Stimulated activated CD4-positive, alpha-beta T cell treated with anti-CD3 and anti-CD28 coated beads, TNF-alpha, amount 100 ng/mL, for 1 hour (primary cell): ENCODE measurements around the gene UBA5.
"Not testable (repeated sequence)": the region's sequence is repeated elsewhere in the genome, so short reads cannot be mapped to it uniquely, and the experiment has no call there.

Source experiments
- DNase-seq, 3 donors: peaks; one replicate each; pipeline ENCODE4 v3.0.0-alpha.2; 2020; ENCODE audit warnings: low read depth in 3 of 3, low spot score in 1 of 3

Gene UBA5

GRCh38 chr3:132660052-132660810 is at the start of gene UBA5:
TSS of gene UBA5 (plus strand) at chr3:132660329. CDS start at chr3:132660538, 209 bp downstream.
- DNase-seq, result peak; percentile 16 to 58 (median 31)

GRCh38 chr3:132615301-132615700 is 44.8 kb upstream of the UBA5 start:
- not testable (repeated sequence) for DNase-seq

GRCh38 chr3:132615881-132616280 is 44.2 kb upstream of the UBA5 start:
- DNase-seq, result no peak

- no peak for DNase-seq
Observed at GRCh38 chr3:132616780-132617179, 43.3 kb upstream of the UBA5 start.

- no peak for DNase-seq
Observed at GRCh38 chr3:132622148-132622547, 38.0 kb upstream of the UBA5 start.

GRCh38 chr3:132622761-132623160 is 37.4 kb upstream of the UBA5 start:
- DNase-seq, result no peak

GRCh38 chr3:132623646-132624045 is 36.5 kb upstream of the UBA5 start:
- DNase-seq, result no peak

- DNase-seq, result no peak
Observed at GRCh38 chr3:132624790-132625189, 35.3 kb upstream of the UBA5 start.

GRCh38 chr3:132625613-132626012 is 34.5 kb upstream of the UBA5 start:
- no peak for DNase-seq

- no peak for DNase-seq
Observed at GRCh38 chr3:132626955-132627354, 33.2 kb upstream of the UBA5 start.

GRCh38 chr3:132628157-132628556 is 32.0 kb upstream of the UBA5 start:
- no peak for DNase-seq

GRCh38 chr3:132629928-132630327 is 30.2 kb upstream of the UBA5 start:
- no peak for DNase-seq

- no peak for DNase-seq
Observed at GRCh38 chr3:132630612-132631011, 29.5 kb upstream of the UBA5 start.

GRCh38 chr3:132635052-132635451 is 25.1 kb upstream of the UBA5 start:
- DNase-seq, result no peak

- DNase-seq, result no peak
Observed at GRCh38 chr3:132637590-132637989, 22.5 kb upstream of the UBA5 start.

GRCh38 chr3:132638706-132639105 is 21.4 kb upstream of the UBA5 start:
- no peak for DNase-seq

GRCh38 chr3:132641427-132641826 is 18.7 kb upstream of the UBA5 start:
- DNase-seq, result not testable (repeated sequence)

- DNase-seq, result no peak
Observed at GRCh38 chr3:132641837-132642538, 18.1 kb upstream of the UBA5 start.

GRCh38 chr3:132642539-132642847 is 17.6 kb upstream of the UBA5 start:
- DNase-seq, result no peak

- DNase-seq, result no peak
Observed at GRCh38 chr3:132643366-132643765, 16.8 kb upstream of the UBA5 start.

- no peak for DNase-seq
Observed at GRCh38 chr3:132645058-132645457, 15.1 kb upstream of the UBA5 start.

- no peak for DNase-seq
Observed at GRCh38 chr3:132650153-132650552, 10.0 kb upstream of the UBA5 start.
